ENCODE results near the gene IL3.

Gene IL3

DNA sequence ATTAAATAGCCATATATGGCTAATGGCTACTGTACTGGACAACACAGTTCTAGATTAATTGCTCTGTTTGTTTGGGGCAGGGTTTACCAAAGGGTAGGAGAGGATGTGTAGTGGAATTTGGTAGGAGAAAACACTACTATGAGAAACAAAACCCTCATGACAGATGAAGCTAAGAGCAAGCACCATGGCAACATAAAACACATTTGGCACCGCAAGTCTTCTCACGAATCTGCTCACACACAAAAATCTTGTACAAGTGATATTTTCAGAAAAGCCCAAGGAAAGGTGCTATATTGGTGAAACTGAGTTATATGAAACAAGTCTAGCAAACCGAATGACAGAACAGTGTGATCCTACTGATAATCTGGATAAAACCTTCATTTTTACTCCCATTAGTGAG is 51.7 kb downstream of the IL3 start:
- no peak for DNase-seq
